Effector memory CD4-positive, alpha-beta T cell (primary cell): ENCODE data around the gene JAGN1.

Experiments used
- DNase-seq, 3 donors: peaks; one replicate each; pipeline ENCODE4 v3.0.0-alpha.2; 2020
- H3K27ac ChIP-seq: 2 replicates; pipeline ENCODE4 v1.7.0; 2013; ENCODE audit warnings: mild to moderate bottlenecking, low read length, moderate library complexity; ENCODE audit not compliant: insufficient read depth, poor library complexity, severe bottlenecking
- H3K27me3 ChIP-seq: replicated peaks from 2 replicates; pipeline ENCODE4 v1.7.0; 2013; ENCODE audit warnings: mild to moderate bottlenecking, low read length; ENCODE audit not compliant: insufficient read depth, control insufficient read depth, poor library complexity, severe bottlenecking
- H3K36me3 ChIP-seq: 2 replicates; pipeline ENCODE4 v1.7.0; 2013; ENCODE audit warnings: mild to moderate bottlenecking, low read length, moderate library complexity; ENCODE audit not compliant: control insufficient read depth, insufficient read depth
- H3K4me1 ChIP-seq: 2 replicates; pipeline ENCODE4 v1.7.0; 2013; ENCODE audit warnings: low read length, mild to moderate bottlenecking; ENCODE audit not compliant: control insufficient read depth, insufficient read depth, poor library complexity, severe bottlenecking
- H3K4me3 ChIP-seq: 2 replicates; pipeline ENCODE4 v1.7.0; 2013; ENCODE audit warnings: low read length, low read depth, mild to moderate bottlenecking; ENCODE audit not compliant: insufficient read depth, poor library complexity, severe bottlenecking
- H3K9me3 ChIP-seq: 2 replicates; pipeline ENCODE4 v1.7.0; 2013; ENCODE audit warnings: mild to moderate bottlenecking, low read length, moderate library complexity; ENCODE audit not compliant: control insufficient read depth

The JAGN1 gene

DNA sequence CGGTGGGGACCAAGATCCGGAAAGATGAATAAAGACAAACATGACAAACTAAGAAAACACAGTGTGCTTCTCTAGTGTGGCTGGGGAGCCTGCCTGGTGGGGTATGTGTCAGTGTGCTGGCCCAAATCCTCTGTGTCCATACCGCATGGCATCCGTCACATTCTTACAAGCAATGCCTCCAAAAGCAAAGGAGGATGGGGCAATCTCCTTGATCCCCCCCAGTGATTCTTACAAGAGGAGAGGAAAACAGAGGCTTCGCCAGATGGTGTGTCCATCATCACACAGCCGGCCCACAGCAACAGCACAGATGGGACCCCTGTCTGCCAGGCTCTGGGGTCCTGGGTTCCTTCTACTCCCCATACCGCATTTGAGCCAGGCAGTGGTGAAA, 25.9 kb downstream of the JAGN1 start:
- no peaks in the 10 kb centered on the region for H3K27me3 ChIP-seq
- no peaks in the 10 kb centered on the region for H3K36me3 ChIP-seq
- peaks cover 9% of the 10 kb centered on the region for H3K4me1 ChIP-seq
- no peak overlapping the region for H3K27ac ChIP-seq
- no peak for DNase-seq
- H3K4me3 ChIP-seq = no peak overlapping the region
- H3K9me3 ChIP-seq = no peaks in the 10 kb centered on the region

DNA sequence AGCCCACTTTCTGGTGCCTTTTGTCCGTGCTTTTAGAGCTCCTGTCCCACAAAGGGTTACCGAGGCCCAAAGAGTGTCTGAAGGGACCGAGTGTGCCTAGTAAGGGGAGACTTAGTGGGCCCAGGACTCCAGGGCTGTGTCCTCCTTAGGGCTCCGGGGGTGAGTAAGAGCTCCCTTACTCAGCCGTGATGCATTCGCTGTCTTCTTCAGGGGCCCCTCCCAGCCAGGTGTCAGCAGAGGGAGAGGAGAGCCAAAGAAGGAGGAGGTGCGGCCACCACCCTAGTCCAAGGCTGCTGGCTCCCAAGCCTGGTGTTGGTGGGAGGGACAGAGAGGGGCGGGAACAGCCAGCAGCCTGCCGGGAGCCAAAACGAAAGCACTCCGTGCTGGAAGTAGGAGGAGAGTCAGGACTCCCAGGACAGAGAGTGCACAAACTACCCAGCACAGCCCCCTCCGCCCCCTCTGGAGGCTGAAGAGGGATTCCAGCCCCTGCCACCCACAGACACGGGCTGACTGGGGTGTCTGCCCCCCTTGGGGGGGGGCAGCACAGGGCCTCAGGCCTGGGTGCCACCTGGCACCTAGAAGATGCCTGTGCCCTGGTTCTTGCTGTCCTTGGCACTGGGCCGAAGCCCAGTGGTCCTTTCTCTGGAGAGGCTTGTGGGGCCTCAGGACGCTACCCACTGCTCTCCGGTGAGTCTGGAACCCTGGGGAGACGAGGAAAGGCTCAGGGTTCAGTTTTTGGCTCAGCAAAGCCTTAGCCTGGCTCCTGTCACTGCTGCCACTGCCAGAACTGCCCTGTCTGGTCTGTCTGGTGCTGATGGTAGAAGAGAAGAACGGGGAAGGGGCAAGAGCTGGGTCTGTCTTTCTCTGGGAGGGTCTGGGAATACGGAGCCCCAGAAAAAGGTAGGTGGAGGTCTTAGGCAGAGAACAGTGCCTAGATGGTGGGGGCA, 26.6 kb downstream of the JAGN1 start, which contains the start of gene IL17RC:
Gene IL17RC, plus strand, starts transcription at position 365 of the 947 bp plus-strand sequence. Its CDS starts 218 bp downstream, at position 583.
- peaks cover 9% of the 10 kb centered on the region for H3K4me1 ChIP-seq
- no peak within 1 kb of the TSS for H3K27ac ChIP-seq

DNA sequence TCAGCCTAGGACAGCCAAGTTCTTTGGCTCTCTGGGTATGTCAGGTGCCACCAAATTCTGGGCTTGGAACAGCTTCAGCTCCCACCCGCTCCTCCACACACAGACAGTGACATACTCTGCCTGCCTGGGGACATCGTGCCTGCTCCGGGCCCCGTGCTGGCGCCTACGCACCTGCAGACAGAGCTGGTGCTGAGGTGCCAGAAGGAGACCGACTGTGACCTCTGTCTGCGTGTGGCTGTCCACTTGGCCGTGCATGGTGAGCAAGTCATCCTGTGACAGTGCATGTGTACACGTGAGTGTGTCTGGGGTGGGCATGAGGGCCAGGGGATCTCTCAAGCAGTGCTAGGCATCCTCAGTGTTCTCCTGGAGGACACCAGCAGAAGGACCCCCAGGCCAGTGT, 27.4 kb downstream of the JAGN1 start:
- H3K27me3 ChIP-seq = no peaks in the 10 kb centered on the region
- H3K9me3 ChIP-seq = no peaks in the 10 kb centered on the region
- no peak for DNase-seq
- peaks cover 4% of the 10 kb centered on the region for H3K4me1 ChIP-seq
- no peak overlapping the region for H3K27ac ChIP-seq
- no peaks in the 10 kb centered on the region for H3K36me3 ChIP-seq
- no peak overlapping the region for H3K4me3 ChIP-seq

More for the DNA sequence above, 26.6 kb downstream of the JAGN1 start, which contains the start of gene IL17RC:
- Histone ChIP-seq H3K36me3 (no peaks in the 10 kb centered on the region), H3K27me3 (no peaks in the 10 kb centered on the region), H3K9me3 (no peaks in the 10 kb centered on the region), H3K4me3 (peak within 1 kb of the TSS; percentile 63)
- no peak for DNase-seq

DNA sequence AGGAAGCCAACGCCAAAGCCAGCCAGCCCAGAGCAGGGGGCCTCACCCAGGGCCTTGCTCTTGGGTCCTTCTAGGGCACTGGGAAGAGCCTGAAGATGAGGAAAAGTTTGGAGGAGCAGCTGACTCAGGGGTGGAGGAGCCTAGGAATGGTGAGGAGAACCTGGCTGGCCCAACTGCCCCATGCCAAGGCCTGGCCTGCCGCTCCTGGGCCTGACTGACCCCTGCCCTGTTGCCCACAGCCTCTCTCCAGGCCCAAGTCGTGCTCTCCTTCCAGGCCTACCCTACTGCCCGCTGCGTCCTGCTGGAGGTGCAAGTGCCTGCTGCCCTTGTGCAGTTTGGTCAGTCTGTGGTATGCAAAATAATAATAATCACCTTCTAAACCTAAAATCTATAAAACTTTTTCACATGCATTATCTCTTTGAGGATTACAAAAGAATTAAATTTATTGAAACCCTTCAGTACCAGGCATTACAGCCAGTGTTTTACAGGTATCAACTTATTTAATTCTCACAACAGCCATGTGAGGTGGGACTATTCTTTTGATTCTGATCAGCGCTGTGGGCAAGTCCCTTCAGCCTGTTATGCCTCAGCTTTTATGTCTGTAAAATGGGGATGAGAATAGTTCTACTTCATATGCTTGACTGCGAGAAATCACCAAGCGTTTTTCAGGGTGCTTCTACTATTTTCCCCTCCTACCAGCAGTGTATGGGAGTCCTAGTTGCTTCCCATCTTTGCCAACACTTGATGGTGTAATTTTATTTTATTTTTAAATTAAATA, 28.0 kb downstream of the JAGN1 start:
- Histone ChIP-seq H3K4me3 (no peak overlapping the region), H3K4me1 (peaks cover 4% of the 10 kb centered on the region), H3K27me3 (no peaks in the 10 kb centered on the region), H3K27ac (no peak overlapping the region), H3K9me3 (no peaks in the 10 kb centered on the region), H3K36me3 (no peaks in the 10 kb centered on the region)
- DNase-seq = no peak

DNA sequence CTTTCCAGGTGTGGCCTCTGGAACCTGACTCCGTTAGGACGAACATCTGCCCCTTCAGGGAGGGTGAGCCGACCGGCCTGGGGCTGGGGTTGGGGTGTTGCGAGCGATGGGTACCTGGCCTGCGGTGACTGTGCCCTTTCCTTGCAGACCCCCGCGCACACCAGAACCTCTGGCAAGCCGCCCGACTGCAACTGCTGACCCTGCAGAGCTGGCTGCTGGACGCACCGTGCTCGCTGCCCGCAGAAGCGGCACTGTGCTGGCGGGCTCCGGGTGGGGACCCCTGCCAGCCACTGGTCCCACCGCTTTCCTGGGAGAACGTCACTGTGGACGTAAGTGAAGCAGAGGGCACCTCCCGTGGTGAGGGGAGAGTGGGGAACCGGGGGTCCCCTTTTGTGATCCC, 37.7 kb downstream of the JAGN1 start:
- Histone ChIP-seq H3K36me3 (no peaks in the 10 kb centered on the region), H3K4me1 (peaks cover 11% of the 10 kb centered on the region), H3K9me3 (no peaks in the 10 kb centered on the region), H3K27ac (no peak overlapping the region), H3K4me3 (no peak overlapping the region), H3K27me3 (no peaks in the 10 kb centered on the region)
- no peak for DNase-seq

DNA sequence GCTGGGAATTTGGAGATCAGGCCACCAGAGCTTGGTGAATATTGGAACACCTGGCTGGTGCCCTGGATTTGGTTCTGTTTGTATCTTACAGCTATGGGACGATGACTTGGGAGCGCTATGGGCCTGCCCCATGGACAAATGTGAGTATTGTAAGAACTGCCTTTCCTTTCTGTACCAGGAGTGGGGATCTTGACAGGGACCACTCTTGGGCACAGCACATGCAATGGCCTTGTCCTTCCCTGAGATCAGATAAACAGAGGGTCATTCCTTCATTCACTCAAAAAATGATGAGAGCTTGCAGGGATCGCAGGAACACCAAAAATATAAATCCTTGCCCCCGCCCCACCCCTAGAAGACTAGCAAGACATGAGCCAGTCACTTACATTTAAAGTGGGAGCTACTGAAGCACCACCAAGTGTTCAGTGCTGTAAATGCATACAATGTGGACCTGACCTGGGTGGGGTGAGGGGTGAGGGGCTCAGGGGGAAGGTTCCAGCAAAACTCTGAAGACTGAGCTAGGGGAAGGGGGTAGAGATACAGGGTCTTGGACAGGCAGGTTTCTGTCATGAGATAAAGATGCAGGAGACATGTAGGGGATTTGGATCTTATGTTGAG, 40.5 kb downstream of the JAGN1 start:
- no peak for DNase-seq
- Histone ChIP-seq H3K4me3 (no peak overlapping the region), H3K36me3 (no peaks in the 10 kb centered on the region), H3K27me3 (no peaks in the 10 kb centered on the region), H3K4me1 (peaks cover 33% of the 10 kb centered on the region), H3K27ac (no peak overlapping the region), H3K9me3 (no peaks in the 10 kb centered on the region)

DNA sequence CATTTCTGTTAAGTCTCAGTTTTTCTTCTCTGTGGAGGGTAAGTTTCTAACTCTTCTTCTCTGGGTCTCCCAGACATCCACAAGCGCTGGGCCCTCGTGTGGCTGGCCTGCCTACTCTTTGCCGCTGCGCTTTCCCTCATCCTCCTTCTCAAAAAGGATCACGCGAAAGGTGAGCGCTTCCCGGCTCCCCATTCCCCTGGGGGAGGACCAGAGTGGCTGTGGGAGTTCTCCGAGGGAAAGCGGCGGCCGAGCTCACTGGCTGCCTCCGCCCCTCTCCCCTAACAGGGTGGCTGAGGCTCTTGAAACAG, 42.1 kb downstream of the JAGN1 start:
- no peak for DNase-seq
- Histone ChIP-seq H3K27ac (peak overlapping the region; percentile 96), H3K27me3 (no peaks in the 10 kb centered on the region), H3K4me1 (peaks cover 33% of the 10 kb centered on the region), H3K36me3 (peaks cover 9% of the 10 kb centered on the region), H3K4me3 (peak overlapping the region; percentile 62), H3K9me3 (no peaks in the 10 kb centered on the region)

DNA sequence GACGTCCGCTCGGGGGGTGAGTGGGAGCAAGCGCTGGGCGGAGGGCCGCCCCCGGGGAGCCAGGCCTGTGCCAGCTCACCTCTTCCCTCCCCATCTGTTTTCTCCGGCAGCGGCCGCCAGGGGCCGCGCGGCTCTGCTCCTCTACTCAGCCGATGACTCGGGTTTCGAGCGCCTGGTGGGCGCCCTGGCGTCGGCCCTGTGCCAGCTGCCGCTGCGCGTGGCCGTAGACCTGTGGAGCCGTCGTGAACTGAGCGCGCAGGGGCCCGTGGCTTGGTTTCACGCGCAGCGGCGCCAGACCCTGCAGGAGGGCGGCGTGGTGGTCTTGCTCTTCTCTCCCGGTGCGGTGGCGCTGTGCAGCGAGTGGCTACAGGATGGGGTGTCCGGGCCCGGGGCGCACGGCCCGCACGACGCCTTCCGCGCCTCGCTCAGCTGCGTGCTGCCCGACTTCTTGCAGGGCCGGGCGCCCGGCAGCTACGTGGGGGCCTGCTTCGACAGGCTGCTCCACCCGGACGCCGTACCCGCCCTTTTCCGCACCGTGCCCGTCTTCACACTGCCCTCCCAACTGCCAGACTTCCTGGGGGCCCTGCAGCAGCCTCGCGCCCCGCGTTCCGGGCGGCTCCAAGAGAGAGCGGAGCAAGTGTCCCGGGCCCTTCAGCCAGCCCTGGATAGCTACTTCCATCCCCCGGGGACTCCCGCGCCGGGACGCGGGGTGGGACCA, 42.6 kb downstream of the JAGN1 start:
- Histone ChIP-seq H3K4me3 (peak overlapping the region; percentile 62), H3K27ac (peak overlapping the region; percentile 96), H3K4me1 (peaks cover 33% of the 10 kb centered on the region), H3K36me3 (peaks cover 13% of the 10 kb centered on the region), H3K9me3 (no peaks in the 10 kb centered on the region), H3K27me3 (no peaks in the 10 kb centered on the region)
- DNase-seq = peak; percentile 75 to 81 (median 78)

DNA sequence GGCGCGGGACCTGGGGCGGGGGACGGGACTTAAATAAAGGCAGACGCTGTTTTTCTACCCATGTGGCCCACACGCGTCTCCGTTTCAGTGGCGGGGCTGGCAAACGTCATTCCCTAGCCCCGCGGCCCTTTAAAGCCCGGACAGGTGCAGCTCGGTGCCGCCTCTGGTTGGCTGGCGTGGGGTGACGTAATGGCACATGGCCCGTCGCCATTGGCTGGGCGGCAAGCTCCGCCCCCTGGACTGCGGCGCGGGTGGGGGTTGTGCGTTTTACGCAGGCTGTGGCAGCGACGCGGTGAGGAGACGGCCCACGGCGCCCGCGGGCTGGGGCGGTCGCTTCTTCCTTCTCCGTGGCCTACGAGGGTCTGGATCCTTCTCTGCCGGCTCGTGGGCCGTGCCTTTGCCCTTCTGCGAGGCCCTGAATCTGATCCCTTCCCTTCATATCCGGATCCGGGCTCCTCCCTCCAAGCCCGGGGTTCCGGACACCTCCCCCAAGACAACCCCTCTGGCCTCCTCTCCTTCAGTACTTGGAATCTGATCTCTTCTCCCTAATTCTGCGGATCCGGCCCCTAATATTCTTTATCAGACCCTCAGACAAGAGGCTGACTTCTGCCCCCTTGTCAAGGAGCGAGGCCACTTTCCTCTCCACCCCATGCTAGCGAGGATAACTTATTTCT, 43.3 kb downstream of the JAGN1 start, which contains the start of gene CRELD1:
Gene CRELD1, plus strand, starts transcription at position 274 of the 674 bp plus-strand sequence. CDS start 605 bp downstream, outside the sequence.
- peaks cover 33% of the 10 kb centered on the region for H3K4me1 ChIP-seq
- DNase-seq = peak; percentile 94 to 97 (median 94)

More for the DNA sequence above, 43.3 kb downstream of the JAGN1 start, which contains the start of gene CRELD1:
- no peaks in the 10 kb centered on the region for H3K9me3 ChIP-seq
- peaks cover 17% of the 10 kb centered on the region for H3K36me3 ChIP-seq
- peak within 1 kb of the TSS; percentile 96 for H3K27ac ChIP-seq
- H3K27me3 ChIP-seq = no peaks in the 10 kb centered on the region
- peak within 1 kb of the TSS; percentile 62 for H3K4me3 ChIP-seq
